Caco-2 (cell line): ENCODE measurements around the gene SIN3B. TPM values are rescaled to one million over a fixed set of nuclear protein-coding genes. Genes with fewer than 3 reads are reported as not detected.

Experiments used
- BruUV-seq: library from RNA; stranded (reverse); fragments of 400-500 nt; replicated peaks from 2 replicates; lab custom pipeline; 2021; lab: Mats Ljungman, UMichigan
- CTCF ChIA-PET: fragments of 300-600 bp; sonication (Branson Sonifier 250); formaldehyde crosslinking; loops from one replicate; lab custom pipeline; 2022; ENCODE audit warnings: antibody characterized with exemption; lab: Charles Lee
- POLR2A ChIA-PET: fragments of 300-600 bp; sonication (Branson Sonifier 250); formaldehyde crosslinking; loops from one replicate; lab custom pipeline; 2022; ENCODE audit warnings: antibody characterized with exemption; lab: Charles Lee
- DNase-seq, 2 experiments: peaks; one replicate each; pipeline versions ENCODE4 v3.0.0 to v3.0.0-alpha.2; 2020 to 2022
- H3K27me3 ChIP-seq: replicated peaks from 2 replicates; pipeline ENCODE4 v1.6.0; 2011; ENCODE audit warnings: low read length; ENCODE audit not compliant: control insufficient read depth, insufficient read depth
- H3K36me3 ChIP-seq: 2 replicates; pipeline ENCODE4 v1.5.1; 2011; ENCODE audit warnings: low read length; ENCODE audit not compliant: control insufficient read depth, insufficient read depth
- H3K4me1 ChIP-seq: fragments of 250-450 bp; sonication (Bioruptor Pico); 2 replicates; pipeline ENCODE4 v1.5.1; 2020; ENCODE audit warnings: mild to moderate bottlenecking
- H3K4me3 ChIP-seq: 2 replicates; pipeline ENCODE4 v1.5.1; 2011; ENCODE audit warnings: low read depth, mild to moderate bottlenecking, control low read depth, low read length
- H3K9me3 ChIP-seq: fragments of 250-450 bp; sonication (Bioruptor Pico); 2 replicates; pipeline ENCODE4 v1.5.1; 2020; ENCODE audit warnings: mild to moderate bottlenecking, moderate library complexity
- H3K27ac Mint-ChIP-seq: one replicate; pipeline ENCODE4 v1.8.0; 2022; ENCODE audit warnings: mixed read lengths; ENCODE audit not compliant: unreplicated experiment
- H3K27me3 Mint-ChIP-seq: one replicate; pipeline ENCODE4 v1.8.0; 2022; ENCODE audit warnings: mixed read lengths; ENCODE audit not compliant: insufficient read depth, unreplicated experiment
- H3K36me3 Mint-ChIP-seq: one replicate; pipeline ENCODE4 v1.8.0; 2022; ENCODE audit warnings: mild to moderate bottlenecking, mixed read lengths; ENCODE audit not compliant: insufficient read depth, unreplicated experiment
- H3K4me1 Mint-ChIP-seq: one replicate; pipeline ENCODE4 v1.8.0; 2022; ENCODE audit warnings: low read depth, mixed read lengths; ENCODE audit not compliant: unreplicated experiment
- H3K4me3 Mint-ChIP-seq: one replicate; pipeline ENCODE4 v1.8.0; 2022; ENCODE audit warnings: mild to moderate bottlenecking, moderate library complexity, mixed read lengths; ENCODE audit not compliant: unreplicated experiment
- H3K9me3 Mint-ChIP-seq: one replicate; pipeline ENCODE4 v1.8.0; 2022; ENCODE audit warnings: mixed read lengths; ENCODE audit not compliant: unreplicated experiment
- intact Hi-C: fragments of 100-400 bp; cut with micrococcal nuclease; formaldehyde crosslinking; loops from one replicate; pipeline ENCODE4 v1.10.0; 2022; ENCODE audit not compliant: unreplicated experiment
- total RNA-seq: library from RNA; stranded (reverse); gene quantifications from 2 replicates; pipeline ENCODE4 v1.2.3, GENCODE V29; 2022
- TF ChIP-seq, protein P1 (sequence below), 2 experiments: fragments of 200-600 bp in 1 of 2; IDR thresholded peaks; 1 replicate in 1 of 2; 2 replicates in 1 of 2; pipeline versions ENCODE4 v1.5.1 to v1.8.0; 2011 to 2022; ENCODE audit warnings: antibody characterized with exemption in 1 of 2, control low read depth in 1 of 2, inconsistent platforms in 1 of 2, low read depth in 1 of 2, low read length in 1 of 2, mild to moderate bottlenecking in 1 of 2, moderate library complexity in 1 of 2; ENCODE audit not compliant: insufficient read depth in 1 of 2, severe bottlenecking in 1 of 2, unreplicated experiment in 1 of 2

Gene SIN3B
- total RNA-seq, 1 experiment from 2014 or later = 56.9 TPM

DNA sequence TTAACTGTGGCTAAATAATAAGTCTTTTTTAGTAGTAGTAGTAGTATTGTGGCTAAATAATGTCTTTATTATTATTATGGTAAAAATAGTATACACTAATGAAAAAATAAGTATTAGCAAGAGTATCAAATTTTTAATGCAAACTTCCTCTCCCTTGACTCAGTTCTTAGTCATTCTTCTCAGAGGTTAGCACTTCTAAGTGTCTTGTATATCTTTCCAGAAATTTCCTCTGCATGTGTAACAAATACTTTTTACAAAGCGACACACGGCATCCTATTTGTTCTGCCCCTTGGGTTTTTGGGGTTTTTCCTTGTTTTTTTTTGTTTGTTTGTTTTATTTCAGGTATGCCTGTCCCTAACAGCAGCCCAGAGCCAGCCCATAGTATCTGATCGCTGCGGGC lies 20.9 kb downstream of the SIN3B start:
- Mint-ChIP-seq H3K9me3 (no peaks in the 10 kb centered on the region), H3K27ac (no peak overlapping the region), H3K4me1 (no peaks in the 10 kb centered on the region), H3K36me3 (peaks cover 75% of the 10 kb centered on the region), H3K27me3 (no peaks in the 10 kb centered on the region), H3K4me3 (no peak overlapping the region)
- H3K36me3 ChIP-seq = peaks cover 3% of the 10 kb centered on the region; the same call in 1 of the 2 replicates
- no peak for DNase-seq
- no peaks in the 10 kb centered on the region for H3K9me3 ChIP-seq
- H3K27me3 ChIP-seq = no peaks in the 10 kb centered on the region
- intact Hi-C loops = no loop called here
- no TSS peak for BruUV-seq
- H3K4me1 ChIP-seq = no peaks in the 10 kb centered on the region
- H3K4me3 ChIP-seq = no peak overlapping the region
- ChIA-PET CTCF (no interaction called here), POLR2A (no interaction called here)
- TF ChIP-seq, protein P1, sequence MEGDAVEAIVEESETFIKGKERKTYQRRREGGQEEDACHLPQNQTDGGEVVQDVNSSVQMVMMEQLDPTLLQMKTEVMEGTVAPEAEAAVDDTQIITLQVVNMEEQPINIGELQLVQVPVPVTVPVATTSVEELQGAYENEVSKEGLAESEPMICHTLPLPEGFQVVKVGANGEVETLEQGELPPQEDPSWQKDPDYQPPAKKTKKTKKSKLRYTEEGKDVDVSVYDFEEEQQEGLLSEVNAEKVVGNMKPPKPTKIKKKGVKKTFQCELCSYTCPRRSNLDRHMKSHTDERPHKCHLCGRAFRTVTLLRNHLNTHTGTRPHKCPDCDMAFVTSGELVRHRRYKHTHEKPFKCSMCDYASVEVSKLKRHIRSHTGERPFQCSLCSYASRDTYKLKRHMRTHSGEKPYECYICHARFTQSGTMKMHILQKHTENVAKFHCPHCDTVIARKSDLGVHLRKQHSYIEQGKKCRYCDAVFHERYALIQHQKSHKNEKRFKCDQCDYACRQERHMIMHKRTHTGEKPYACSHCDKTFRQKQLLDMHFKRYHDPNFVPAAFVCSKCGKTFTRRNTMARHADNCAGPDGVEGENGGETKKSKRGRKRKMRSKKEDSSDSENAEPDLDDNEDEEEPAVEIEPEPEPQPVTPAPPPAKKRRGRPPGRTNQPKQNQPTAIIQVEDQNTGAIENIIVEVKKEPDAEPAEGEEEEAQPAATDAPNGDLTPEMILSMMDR (IDR thresholded peaks at IDR 0.05; ENCODE audit: insufficient read depth in 1 of 2, low read depth in 1 of 2, low read length in 1 of 2, severe bottlenecking in 1 of 2, unreplicated experiment in 1 of 2) = no peak

DNA sequence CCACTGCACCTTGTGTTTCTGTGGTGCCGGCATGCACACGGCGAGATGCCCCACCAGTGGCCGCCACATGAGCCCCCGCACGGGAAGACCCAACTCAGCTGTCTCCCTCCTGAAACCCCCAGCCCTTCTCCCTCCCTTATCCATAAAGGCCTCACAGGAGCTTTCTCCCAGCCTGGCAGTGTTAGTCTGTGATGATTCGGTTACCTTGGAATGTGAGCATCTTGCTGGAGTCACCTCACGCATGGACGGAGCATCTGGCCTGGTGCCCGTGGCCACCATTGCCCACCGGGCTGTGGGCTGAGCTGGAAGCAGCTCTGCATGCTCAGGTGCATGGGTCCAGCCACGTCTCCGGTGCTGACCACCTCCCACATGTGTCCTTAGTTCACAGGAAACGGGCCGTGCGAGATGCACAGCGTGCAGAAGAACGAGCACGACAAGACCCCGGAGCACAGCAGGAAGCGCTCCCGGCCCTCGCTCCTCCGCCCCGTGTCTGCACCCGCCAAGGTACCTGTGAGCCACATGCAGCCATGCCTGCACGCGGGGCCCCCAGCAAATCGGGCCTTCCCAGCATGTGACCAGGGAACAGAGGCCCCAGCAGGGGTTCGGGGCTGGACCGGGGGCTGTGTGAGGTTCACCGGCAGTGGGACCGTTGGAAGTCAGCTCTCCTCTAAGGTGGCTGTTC lies 22.0 kb downstream of the SIN3B start:
- intact Hi-C loops = no loop called here
- no peaks in the 10 kb centered on the region for H3K9me3 Mint-ChIP-seq
- H3K4me1 ChIP-seq = no peaks in the 10 kb centered on the region
- no peaks in the 10 kb centered on the region for H3K4me1 Mint-ChIP-seq
- no peak for DNase-seq
- H3K9me3 ChIP-seq = no peaks in the 10 kb centered on the region
- no peak overlapping the region for H3K27ac Mint-ChIP-seq
- TF ChIP-seq, protein P1 (IDR thresholded peaks at IDR 0.05; ENCODE audit: insufficient read depth in 1 of 2, low read depth in 1 of 2, low read length in 1 of 2, severe bottlenecking in 1 of 2, unreplicated experiment in 1 of 2) = no peak
- H3K4me3 ChIP-seq = no peak overlapping the region
- ChIA-PET CTCF (no interaction called here), POLR2A (no interaction called here)
- peaks cover 69% of the 10 kb centered on the region for H3K36me3 Mint-ChIP-seq
- no TSS peak for BruUV-seq
- no peaks in the 10 kb centered on the region for H3K27me3 Mint-ChIP-seq
- no peak overlapping the region for H3K4me3 Mint-ChIP-seq
- peaks cover 3% of the 10 kb centered on the region; the same call in 1 of the 2 replicates for H3K36me3 ChIP-seq
- H3K27me3 ChIP-seq = no peaks in the 10 kb centered on the region

DNA sequence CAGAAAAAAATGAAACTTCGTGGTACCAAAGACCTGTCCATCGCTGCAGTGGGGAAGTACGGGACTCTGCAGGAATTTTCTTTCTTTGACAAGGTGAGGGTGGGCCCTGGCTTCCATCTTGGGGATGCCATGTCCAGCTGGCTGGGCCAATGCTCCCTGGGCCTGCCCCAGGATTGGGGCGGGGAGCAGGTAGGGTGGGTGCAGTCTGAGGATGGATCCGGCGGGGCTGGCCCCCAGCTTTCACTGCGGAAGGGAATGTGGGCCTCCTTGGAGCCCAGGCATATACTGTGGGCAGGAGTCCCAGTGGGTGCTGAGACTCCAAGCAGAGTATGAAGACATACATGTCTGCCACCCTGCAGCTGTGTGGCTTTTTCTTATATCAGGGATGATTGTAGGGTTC lies 23.9 kb downstream of the SIN3B start:
- intact Hi-C loops = no loop called here
- Histone ChIP-seq H3K4me1 (no peaks in the 10 kb centered on the region), H3K9me3 (no peaks in the 10 kb centered on the region), H3K36me3 (peaks cover 3% of the 10 kb centered on the region; the same call in 1 of the 2 replicates), H3K27me3 (no peaks in the 10 kb centered on the region), H3K4me3 (no peak overlapping the region)
- no TSS peak for BruUV-seq
- TF ChIP-seq, protein P1 (IDR thresholded peaks at IDR 0.05; ENCODE audit: insufficient read depth in 1 of 2, low read depth in 1 of 2, low read length in 1 of 2, severe bottlenecking in 1 of 2, unreplicated experiment in 1 of 2) = no peak
- Mint-ChIP-seq H3K4me1 (no peaks in the 10 kb centered on the region), H3K36me3 (peaks cover 72% of the 10 kb centered on the region), H3K27ac (no peak overlapping the region), H3K9me3 (no peaks in the 10 kb centered on the region), H3K27me3 (no peaks in the 10 kb centered on the region), H3K4me3 (no peak overlapping the region)
- ChIA-PET CTCF (no interaction called here), POLR2A (no interaction called here)
- DNase-seq = no peak
